ENCODE measurements around the gene RAPGEF5.

RAPGEF5 gene

DNA sequence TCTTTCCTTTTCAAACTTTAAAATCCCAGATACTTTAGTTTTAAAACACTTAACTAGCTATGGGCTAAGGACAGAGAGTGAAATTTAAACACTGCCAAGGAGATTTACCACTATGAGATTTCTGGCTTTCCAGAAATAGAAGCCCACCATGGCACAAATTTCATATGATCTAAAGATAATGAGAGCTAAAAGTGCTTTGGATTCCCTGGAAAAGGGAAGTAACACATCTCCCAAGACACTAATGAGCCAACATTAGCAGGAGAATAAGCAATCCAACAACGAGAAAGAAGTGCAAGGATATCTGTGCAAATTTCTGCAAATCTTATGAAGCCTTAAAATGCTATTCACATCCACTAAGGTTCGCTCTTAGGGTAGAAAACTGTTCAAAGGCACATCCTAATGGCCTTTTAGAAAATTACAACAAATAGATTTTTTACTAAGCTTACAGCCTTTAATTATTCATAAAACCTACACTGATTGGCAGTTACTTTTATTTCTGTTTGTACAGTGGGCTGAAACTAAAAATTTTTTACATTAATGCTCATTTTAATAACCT, 100.3 kb downstream of the RAPGEF5 start:
- no peak for DNase-seq (ENCODE audit: low read depth in 2 of 2)

DNA sequence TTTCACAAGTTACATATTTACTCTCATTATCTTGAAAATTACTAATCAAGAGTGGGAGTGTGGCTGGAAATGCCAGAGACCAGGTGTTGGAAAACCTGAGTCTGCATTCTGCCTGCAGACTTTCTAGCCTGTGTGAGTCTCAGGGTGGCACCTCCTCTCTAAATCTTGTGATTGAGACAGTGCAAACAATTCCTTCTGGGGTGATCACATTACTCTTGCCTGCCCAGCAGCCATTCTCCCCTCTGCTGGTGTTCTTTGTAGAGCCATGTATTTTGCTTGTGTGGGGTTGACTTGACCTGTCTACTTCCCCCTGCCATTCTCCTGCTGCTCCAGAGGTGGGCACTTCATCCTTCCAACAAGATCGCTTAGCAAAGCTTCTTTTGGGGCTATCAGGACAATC, 101.1 kb downstream of the RAPGEF5 start:
- no peak for DNase-seq (ENCODE audit: low read depth in 2 of 2)

DNA sequence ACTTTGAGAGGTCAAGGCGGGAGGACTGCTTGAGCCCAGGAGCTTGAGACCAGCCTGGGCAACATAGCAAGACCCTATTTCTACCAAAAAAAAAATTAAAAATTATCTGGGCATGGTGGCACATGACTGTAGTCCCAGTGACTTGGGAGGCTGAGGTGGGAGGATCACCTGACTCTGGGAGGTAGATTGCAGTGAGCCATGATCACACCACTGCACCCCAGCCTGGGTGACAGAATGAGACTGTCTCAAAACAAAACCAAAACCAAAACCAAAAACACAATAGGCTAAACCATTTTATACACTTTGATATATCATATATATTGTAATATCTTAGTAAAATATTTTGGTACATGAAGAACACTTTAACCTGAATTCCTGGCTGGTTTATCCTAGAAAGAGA, 101.6 kb downstream of the RAPGEF5 start:
- no peak for DNase-seq (ENCODE audit: low read depth in 2 of 2)

DNA sequence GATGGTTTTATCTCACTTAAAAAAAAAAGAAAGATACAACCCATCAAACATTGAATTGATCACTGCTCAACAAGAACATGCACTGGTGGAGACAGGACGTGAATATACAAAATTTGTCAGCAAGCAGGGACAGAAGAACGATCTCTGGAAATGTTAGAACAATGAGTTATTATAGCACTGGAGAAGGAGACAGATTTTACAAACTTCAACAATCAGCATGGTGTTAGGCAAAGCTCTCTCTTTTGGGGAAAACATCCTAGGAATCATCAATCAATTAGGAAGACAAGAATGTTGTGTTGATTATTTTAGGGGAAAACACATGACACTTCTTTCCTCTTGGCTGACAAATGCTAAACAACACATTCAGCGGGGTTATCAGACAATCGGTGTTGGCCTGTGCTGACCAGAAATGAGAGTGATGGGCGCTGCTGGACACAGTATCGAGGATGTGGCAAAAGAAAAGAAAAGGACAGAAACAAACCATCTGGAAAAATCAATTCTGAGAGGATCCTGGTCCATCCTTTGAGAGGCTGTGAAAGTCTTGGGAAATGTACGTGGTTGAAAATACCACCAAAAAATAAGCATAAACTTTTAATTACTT, 103.9 kb downstream of the RAPGEF5 start:
- no peak for DNase-seq (ENCODE audit: low read depth in 2 of 2)

DNA sequence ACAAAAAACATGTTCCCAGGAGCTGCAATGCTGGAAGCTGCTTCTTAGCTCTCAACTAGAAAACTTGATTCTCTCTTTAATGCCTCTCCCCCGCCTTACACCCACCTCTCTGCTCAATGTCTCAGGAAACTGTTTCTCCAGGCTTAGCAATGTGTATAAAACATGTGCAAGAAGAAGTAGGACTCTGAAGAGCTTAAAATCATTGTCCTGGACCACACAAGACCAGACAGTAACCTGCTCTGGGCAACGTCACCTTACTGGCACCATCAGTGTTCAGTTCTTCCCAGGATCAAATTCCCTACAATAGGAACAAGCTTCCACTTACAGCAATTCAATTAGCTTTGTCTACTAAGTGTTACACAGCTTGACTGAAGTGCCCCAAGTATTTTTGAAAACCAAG, 104.9 kb downstream of the RAPGEF5 start:
- no peak for DNase-seq (ENCODE audit: low read depth in 2 of 2)

DNA sequence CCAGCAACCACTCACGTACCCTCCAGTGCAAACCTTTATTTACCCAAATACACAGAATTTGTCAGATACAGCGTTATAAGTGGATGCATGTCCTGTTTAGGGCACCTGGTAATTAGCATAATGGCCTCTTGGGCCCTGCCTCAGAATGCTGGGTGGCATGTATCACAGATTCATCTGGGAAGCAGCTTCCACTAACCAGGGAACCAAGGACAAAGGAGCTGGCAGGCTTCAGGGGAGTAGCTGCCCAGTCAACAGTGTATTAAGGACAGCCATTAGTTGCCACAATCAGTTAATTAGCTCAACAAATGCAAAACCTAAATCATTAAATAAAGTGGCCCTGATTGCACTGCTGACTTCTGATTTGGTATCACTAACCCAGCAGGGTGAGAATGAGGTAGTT, 105.7 kb downstream of the RAPGEF5 start:
- no peak for DNase-seq (ENCODE audit: low read depth in 2 of 2)

DNA sequence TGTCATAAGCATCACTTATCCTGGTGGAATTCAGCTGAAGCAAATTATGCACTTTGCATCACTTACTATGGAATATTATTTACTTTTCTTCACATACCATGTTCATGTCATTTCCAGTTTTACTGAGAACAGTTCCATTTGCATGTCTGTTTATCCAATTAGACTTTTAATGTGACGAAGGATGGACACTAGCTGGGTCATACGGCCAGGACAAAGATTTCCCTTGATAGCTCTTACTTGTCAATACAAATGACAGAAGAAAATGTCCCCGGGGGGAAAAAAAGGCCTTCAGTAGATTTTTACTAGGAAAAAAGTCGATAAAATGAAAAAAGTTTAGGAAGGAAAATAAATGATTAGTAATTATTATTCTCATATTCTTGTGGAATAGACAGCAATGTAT, 106.6 kb downstream of the RAPGEF5 start:
- DNase-seq (ENCODE audit: low read depth in 2 of 2): no peak

DNA sequence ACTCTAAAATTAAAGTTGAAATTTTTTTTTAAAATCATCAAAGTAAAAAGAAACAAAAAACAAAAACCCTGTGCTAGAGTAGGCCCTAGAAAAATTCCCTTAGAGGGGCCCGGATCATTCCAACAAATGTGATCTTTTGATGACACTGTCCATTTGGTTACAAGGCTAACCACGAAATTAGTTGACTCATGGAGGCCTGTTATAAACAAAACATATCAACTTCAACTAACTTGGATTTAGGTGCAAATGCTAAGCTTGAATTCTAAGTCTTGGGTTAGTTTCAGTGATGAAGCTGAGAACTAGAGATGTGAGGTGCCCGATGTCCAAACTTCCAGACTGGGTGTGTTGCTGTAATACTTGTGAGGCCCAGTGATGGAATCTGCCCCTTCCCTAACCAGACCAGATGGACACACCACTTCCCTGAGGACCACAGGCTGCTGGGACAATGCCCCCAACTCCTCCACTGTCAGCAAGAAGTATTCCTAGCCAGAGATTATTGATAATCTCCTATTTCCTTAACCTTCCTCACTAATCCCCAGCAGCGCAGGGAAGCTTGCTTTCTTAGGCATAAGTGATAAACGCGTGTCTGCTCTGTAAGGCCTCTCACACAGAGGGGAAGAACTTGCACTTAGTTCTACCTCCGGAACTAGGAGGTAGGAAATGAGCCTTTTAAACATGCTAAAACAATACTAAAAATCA, 108.7 kb downstream of the RAPGEF5 start:
- no peak for DNase-seq (ENCODE audit: low read depth in 2 of 2)

DNA sequence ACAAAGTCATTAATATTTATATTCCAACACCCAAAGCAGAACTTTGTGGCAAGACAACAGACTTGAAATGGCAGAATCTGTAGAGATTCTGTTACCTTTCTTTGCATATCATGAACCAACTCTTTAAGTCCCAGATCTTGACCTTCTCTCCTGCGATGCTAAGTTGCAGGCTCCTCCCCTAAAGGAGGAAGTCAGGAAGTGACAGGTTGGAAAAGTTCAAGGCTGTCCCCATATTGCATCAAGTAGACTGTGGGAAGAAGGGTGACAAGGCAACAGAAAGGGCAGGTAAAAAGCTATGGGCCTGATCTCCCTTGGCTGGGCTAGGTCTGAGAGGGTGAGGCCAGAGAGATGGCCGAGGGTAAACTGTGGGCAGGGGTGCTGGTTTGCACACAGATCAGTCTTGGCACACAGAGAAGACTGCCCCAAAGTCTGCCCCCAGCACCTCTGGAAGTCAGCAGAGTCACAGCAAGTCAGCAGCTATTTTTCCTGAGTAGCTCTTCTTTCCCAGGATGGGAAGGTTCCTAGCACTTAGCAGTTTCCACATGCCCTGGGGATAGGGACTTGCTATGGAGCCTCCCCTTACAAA, 115.1 kb downstream of the RAPGEF5 start:
- DNase-seq (ENCODE audit: low read depth in 2 of 2): no peak

DNA sequence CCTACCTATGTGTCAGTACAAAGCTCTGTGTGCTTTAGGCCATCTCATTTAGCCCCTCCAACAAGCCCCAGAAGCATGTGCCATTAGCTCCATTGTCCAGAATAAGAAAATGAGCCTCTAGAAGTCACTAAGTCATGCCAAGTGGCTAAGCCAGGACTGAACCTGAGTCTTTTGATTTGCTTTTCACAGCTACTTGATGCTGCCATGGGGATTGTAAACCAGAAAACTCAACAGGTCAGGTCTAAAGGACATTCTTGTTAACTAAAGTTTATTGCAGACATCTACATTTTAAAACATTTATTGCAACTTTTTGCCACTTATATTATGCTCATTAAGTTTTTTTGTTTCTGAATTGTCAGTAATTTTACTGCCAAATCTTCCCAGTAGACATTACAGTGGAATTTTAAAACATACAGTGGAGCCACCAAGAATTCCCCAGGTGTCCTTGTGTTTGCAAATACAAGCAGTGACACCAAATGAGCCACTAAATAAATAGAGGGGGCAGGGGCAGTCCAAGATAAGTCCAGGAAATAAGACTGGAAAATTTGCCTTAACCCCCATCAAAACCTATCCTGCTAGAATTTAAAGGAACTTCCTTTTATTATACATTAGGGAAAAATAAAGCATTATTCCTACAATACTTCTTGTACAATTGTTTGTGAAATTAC, 115.9 kb downstream of the RAPGEF5 start:
- DNase-seq (ENCODE audit: low read depth in 2 of 2): no peak

DNA sequence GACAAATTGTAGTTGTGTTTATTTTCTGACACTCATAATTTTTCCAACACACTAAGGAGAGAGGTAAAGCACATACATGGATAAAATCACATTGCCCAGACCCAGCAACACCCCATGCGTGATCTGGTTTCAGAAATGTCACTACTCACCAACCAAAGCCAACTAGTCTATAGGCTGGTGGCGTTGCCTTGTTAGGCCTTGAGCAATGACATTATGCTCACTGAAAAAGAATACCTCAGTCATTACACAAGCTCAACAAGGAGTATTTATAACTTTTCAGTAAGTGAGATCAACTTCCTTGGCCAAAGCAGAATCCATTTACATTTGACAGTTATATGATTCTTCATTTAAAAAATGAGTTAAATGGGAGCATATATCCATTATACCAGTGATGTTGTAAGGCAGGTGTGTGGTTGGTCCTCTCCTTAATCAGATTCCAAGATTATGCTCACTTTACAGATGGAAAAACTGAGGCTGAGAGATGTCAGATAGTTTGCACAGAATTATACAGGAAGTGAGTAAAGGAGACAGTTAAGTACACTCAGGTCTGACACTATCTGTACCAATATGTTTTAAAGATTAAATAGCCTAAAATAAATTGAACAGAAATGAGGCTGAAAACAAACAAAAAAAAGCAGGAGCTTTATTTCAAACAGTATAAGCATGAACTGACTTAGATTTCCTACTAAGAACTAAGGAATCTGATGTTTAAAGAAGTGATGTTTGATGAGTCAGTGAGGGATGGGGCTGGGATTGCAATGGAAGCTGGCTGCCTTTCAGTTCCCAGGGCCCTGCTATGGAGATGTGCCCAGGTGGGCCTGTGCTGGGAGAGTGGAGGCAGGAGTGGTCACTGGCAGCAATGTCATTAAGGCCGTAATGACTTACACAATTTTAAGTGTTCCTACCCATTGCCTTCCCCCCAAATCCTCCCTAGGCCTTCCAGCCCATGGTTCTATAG, 118.3 kb downstream of the RAPGEF5 start:
- DNase-seq (ENCODE audit: low read depth in 2 of 2): no peak

DNA sequence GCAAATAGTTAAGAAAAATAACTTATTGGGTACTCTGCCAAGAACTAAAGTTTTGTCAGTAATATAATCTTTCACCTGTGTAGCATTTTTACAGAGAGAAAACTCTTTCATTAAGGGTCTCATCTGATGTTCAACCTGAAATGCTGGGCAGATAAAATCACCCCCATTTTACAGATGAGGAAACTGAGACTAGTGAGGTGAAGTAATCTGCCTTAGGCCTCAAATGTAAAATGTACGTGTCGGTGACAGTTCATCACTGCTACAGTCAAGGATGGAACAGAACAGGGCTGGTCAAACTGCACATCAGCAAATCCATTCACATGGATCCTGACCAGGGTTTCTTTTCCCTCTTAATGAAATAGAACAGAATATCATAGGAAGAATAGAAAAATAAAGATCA, 121.8 kb downstream of the RAPGEF5 start:
- no peak for DNase-seq (ENCODE audit: low read depth in 2 of 2)

DNA sequence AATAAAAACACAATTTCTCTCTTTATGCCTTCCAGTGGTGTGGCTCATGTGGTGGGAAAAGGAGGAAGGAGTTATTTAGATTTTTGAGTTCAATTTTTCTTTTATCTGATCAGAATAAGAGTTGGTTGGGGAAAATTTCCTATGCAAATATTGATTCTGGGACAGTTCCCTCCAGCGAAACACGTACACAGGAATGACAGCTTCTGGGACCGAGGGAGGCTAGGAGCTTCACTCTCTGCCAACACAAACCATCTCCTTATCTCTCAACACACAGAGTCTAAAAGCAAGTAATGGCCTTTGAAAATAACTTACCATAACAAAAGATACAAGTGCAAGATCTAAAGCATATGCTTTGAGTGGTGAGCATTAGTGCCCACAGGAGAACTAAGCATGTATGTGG, 122.7 kb downstream of the RAPGEF5 start:
- no peak for DNase-seq (ENCODE audit: low read depth in 2 of 2)

DNA sequence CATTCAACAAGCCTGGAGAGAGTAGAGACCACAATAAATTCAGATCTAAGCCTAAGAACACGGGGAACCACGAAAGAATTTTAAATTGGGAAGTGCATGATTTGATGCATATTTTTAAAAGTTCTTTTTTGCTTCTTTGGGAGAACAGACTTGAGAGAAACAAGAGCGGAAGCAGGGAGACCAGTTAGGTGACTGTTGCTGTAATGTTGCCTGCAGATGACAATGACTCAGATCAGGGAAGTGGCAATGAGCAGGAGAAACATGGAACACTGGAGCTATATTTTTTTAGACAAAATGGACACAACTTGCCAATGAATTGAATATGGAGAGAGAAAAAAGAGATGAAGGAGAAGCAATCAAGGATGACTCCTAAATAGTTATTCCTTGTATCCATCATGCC, 125.1 kb downstream of the RAPGEF5 start:
- no peak for DNase-seq (ENCODE audit: low read depth in 2 of 2)

DNA sequence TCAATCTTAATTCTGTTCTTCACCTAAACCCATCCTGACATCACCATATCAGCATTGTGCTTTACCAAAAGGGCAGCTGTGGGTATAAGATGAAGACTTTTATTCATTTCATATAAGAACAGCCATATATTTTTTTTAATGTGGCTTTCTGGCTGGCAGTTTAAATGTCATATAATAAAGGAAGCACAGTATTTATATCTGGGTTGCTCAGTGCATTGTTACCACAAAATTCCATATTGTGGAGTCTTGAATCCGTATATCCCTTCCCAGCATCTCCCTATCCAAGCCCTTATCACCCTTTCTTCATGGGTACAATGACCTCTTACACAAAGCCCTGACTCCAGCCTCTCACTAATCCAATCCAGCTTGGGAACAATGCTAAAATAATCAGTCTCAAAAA, 125.8 kb downstream of the RAPGEF5 start:
- no peak for DNase-seq (ENCODE audit: low read depth in 2 of 2)

DNA sequence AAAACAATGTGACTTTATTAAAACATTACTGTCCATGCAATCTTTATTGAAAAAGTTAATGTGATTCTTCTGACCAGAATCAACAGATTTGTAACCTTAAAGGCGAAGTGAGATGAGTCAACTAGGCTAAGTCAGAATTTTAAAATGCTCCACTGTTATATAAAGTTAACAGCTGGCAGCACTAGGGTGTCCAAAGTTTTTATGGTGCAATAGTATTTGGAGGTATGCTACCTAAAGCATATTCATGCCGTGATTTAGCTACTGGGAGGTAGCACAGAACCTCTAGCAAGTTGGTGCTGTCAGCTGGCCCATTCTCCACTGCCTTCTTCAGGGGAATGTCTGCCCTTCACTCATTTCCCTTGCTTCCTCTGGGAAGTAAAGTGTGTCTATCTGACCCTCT, 126.7 kb downstream of the RAPGEF5 start:
- no peak for DNase-seq (ENCODE audit: low read depth in 2 of 2)

DNA sequence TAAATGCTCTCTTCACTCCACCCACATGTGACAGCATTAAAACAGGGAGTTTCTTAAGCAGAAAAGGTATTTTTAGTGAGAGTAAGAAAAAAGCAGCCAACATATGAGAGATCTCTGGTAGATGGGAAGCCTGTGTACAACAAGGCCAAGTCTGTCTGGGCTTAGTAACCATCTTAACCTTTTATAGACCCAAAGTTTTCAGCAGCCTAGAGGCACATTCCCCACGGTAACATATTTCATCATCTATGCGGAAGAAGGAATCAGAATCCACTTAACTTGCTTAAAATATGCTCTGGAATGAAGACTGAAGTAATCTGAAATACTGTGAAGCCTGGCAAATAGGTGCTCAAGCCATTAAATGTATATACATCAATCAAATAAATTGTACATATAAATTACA, 127.8 kb downstream of the RAPGEF5 start:
- no peak for DNase-seq (ENCODE audit: low read depth in 2 of 2)

DNA sequence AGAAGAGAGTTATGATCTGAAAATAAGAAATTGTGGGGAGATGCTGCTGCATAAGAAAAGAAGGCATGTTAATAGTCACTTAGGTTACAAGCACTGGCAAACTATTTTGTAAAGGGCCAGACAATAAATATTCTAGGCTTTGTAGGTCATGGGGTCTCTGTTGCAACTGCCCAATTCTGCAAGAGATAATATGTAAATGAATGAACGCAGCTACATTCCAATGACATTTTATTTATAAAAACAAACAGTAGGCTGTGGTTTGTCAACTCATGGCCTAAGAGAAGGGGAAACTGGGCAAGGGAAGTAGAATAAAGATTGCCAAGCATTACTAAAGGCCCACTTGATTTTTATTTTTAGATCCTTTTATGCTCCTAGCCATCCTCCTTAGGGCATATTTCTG, 133.1 kb downstream of the RAPGEF5 start:
- no peak for DNase-seq (ENCODE audit: low read depth in 2 of 2)

DNA sequence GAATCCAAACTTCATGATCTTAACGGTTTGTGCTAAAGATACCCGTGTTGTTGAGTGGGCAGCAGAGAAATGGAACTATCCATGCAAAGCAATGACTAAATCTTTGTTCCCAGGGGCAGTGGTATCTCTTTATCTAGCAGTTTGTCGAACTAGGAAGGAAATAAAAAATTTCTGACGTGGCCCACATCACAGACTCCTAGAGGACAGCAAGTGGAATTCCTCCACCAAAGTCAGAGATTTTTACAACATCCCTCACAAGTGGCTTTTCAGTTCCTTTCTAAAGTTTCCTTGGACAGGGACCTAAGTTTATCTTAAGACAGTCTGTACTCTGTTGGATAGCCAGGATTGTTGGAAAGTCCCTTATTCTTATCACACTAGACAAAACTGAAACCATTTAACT, 136.0 kb downstream of the RAPGEF5 start:
- no peak for DNase-seq (ENCODE audit: low read depth in 2 of 2)

DNA sequence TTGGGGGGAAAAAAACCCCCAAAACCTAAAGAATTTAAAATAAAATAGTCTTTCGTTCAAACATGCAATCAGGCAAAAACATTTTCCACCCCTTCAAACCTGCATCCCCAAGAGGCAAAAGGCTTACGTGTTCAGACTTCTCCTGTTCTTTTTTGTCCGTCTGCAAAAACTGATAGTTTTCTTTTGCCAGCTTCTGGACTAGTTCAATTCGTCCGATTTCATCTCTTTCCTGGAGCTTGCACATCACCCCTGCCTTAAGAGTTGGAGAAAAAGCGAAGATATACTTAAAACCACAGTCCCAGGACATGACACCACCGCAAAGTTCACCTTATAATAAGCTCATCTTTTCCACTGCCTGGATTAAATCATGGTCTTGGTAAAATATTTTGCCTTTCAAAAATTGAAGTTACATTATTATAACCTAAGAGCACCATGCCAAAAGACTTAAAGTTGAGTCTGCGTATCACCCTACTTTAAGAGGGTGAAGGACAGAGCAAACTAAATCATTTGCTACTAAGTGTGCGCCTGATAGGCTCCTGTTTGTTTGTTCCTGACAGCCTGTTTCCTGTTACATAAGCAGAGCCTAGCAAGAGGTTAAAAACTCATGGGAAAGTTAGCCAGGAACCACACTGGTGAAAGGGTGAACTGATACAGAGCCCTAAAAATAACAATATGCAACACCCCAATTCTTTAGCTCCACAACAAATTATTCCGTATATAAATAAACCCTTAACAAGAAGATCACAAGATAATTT, 137.0 kb downstream of the RAPGEF5 start:
- DNase-seq (ENCODE audit: low read depth in 2 of 2): no peak

DNA sequence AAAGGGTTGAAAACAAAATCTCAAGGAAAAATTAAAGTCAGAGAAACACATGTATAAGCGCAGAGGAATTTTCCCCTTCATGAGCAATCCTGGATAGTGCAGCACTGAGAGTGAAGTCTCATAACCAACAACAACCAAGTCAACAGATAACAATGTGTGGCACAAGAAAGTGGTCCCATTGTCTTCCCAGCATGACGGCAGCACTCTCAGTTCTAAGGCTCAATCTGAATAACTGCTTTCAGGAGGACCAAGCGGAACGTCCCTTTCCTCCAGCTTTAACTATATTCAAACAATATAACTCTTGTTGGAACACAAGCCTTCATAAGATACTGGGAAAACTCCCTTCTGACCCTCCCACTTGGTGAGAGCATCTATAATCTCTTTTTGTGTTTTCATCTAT, 137.9 kb downstream of the RAPGEF5 start:
- no peak for DNase-seq (ENCODE audit: low read depth in 2 of 2)

Measured in stimulated activated CD8-positive, alpha-beta memory T cell treated with anti-CD3 and anti-CD28 coated beads, Interleukin-15, amount 100 ng/mL, for 48 hours (primary cell).